SH-SY5Y (cell line): Measurements from ENCODE around the gene ANO6.

Source experiments
- GATA2 ChIP-seq: IDR thresholded peaks from 2 replicates; pipeline ENCODE4 v1.6.1; 2011; ENCODE audit warnings: mild to moderate bottlenecking, low read depth, low read length
- GATA3 ChIP-seq: IDR thresholded peaks from 2 replicates; pipeline ENCODE4 v1.6.1; 2011; ENCODE audit warnings: low read depth, mild to moderate bottlenecking, low read length, moderate library complexity

DNA sequence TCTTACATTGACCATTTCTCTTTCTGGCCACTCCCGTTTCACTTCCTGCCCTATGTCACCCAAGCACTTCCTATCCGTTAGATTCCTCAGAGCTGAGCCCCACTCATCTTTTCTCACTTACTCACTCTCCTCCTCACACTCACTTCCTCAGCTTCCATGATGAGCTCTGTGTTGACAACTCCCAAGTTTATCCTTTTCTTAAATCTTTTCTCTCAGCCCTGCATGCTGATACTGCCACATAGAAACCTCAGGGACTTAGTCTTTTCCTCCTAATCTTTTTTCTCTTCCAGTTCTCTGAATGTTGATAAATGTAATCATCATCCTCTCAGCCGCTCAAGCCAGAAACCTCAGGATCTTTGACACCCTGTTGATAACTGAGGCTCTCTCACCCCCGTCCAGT, 99.6 kb downstream of the ANO6 start:
- TF ChIP-seq GATA2 (no peak), GATA3 (no peak)
